HS-5 (cell line): ENCODE data around the gene MAP4K3.

ENCODE experiments used
- DNase-seq: peaks from one replicate; pipeline ENCODE4 v3.0.0-alpha.2; 2012; ENCODE audit warnings: low read depth

The MAP4K3 gene

DNA sequence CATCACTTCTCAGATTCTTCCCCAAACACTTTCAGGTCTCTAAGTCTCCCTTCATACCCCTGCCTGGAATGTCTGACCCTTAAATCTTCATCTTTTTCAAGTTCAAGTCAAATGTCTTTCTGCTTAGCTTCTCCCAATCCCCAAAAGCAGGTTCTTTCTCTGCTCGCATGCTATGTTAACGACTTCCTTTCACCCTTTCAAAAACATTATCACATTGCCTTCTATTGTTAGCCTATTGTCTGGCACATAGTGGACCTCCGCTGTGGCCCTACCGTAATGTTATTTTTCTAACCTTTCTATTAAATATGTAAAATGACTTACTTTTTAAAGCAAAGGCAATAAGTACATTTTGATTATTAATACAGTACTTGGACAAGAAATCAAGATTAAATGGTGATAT is 195.5 kb downstream of the MAP4K3 start:
- no peak for DNase-seq

DNA sequence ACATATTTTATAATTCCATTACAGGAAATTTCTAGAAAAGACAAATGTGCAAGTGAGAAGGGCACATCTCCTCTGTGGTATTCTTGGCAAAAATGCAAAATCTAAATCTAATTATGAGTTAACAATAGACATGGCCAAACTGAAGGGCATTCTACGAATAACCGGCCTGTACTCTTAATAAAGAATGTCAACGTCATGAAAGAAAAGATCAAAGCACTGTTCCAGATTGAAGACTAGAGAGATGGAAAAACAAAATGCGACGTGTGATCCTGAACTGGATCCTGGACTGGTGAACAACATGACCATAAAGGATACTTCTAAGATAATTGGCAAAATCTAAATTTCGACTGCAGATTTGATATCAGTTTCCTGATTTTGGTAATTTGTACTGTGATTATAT is 196.3 kb downstream of the MAP4K3 start:
- DNase-seq: no peak

DNA sequence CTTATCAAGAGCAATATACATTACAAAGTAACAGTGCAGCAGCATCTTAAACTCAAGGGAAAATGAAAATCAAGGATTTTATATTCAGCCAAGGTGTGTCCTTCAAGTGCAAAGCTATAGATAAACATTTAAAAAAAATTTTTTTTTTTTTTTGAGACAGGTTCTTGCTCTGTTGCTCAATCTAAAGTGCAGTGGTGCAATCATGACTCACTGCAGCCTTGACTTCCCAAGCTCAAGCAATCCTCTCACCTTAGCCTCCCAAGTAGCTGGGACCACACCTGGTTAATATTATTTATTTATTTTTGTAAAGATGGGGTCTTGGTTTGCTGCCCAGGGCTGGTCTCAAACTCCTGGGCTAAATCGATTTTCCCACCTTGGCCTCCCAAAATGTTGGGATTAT is 202.3 kb downstream of the MAP4K3 start:
- DNase-seq: no peak

DNA sequence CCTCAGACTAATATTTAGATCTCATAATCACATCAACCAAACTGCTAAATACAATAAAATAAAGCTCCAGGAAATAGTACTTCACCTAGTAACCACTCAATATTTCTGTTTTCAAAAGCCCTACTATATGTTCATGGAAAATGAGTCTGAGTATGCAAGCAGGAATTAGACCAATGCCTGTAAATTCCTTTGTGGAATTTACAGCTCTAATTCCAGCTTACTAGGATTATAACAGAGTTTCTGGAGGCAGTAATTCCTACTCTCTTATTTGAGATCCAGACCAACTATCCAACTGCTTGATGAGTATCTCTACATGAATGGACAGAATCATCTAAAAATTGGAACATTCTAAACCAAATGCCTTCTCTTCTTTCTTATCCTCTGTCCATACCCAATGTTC is 204.9 kb downstream of the MAP4K3 start:
- DNase-seq: no peak

- DNase-seq: no peak
Measured at GRCh38 chr2:39228413-39229209, 208.5 kb downstream of the MAP4K3 start.

GRCh38 chr2:39227628-39228412 is 209.3 kb downstream of the MAP4K3 start:
- peak; percentile 19 for DNase-seq

GRCh38 chr2:39225567-39225966 is 211.5 kb downstream of the MAP4K3 start:
- DNase-seq: no peak

- DNase-seq: no peak
Measured at GRCh38 chr2:39223909-39224308, 213.2 kb downstream of the MAP4K3 start.

DNA sequence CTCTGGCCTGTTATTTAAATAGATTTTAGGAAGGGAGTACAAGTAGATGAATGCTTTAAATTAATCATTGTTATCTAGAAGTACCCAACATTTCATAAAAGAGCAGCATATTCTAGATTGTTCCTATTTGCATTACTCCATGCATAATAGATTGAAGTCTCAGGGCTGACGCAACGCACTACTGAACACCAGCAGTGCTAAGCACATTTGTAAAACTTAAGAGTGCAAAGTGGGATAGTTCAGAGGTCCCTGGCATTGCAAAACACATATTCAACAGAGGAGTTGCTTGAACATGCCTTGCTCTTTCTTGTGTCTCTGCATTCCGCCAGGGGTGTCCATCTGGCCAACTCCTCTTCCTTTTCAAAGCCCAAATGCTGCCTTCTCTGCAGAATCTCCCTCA is 215.6 kb downstream of the MAP4K3 start:
- DNase-seq: no peak

DNA sequence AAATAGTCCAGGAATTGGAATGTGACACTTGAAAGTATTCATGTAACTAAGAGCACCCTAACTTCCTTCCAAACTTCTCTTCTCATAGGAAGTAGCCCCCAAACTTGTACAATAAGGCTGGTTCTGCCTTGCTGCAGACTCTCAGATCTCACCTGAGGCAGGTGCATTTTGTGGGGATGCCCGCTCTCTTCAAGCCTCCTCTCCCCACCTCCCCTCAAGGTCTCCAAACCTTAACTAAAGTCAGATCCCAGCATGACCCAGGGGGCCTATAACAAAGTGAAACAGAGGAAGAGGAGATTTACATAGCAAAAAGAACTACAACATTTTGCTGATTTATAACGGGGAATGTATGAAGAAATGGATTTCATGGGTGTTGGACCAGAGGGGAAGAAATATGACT is 216.9 kb downstream of the MAP4K3 start:
- DNase-seq: no peak

- DNase-seq: no peak
Measured at GRCh38 chr2:39218391-39218790, 218.7 kb downstream of the MAP4K3 start.

DNA sequence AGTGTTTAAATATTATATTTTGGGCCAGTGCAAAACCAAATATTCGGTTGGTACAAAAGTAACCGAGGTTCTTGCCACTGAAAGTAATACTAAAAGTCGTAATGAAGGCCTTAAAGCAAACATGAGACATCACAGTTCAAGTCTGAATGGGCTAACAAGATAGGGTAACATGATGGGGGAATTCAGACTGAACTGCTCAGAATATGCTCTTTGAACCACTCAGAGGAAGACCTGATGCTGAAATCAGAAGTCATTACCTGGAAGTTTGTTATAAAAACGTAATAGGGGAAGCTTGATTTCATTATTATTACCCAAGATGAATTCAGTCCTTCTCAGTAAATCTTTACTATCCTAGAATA is 219.9 kb downstream of the MAP4K3 start:
- no peak for DNase-seq

GRCh38 chr2:39216346-39217191 is 220.5 kb downstream of the MAP4K3 start:
- no peak for DNase-seq

GRCh38 chr2:39215545-39215944 is 221.5 kb downstream of the MAP4K3 start:
- no peak for DNase-seq

GRCh38 chr2:39213015-39213414 is 224.1 kb downstream of the MAP4K3 start:
- DNase-seq: no peak

- DNase-seq: no peak
Measured at GRCh38 chr2:39210846-39211245, 226.2 kb downstream of the MAP4K3 start.

GRCh38 chr2:39203382-39203781 is 233.7 kb downstream of the MAP4K3 start:
- no peak for DNase-seq

GRCh38 chr2:39202639-39203369 is 234.3 kb downstream of the MAP4K3 start:
- no peak for DNase-seq
